OCI-M2 (cell line): Measurements from ENCODE around the gene PGAP3.

Source experiments
- DNase-seq: peaks from one replicate; lab custom pipeline; 2025; ENCODE audit not compliant: unreplicated experiment; lab: John Stamatoyannopoulos, UW

PGAP3 gene

GRCh38 chr17:39697961-39698360 is 10.1 kb upstream of the PGAP3 start:
- DNase-seq, result no peak

GRCh38 chr17:39696731-39697130 is 8.9 kb upstream of the PGAP3 start:
- DNase-seq, result no peak

GRCh38 chr17:39695089-39695474 is 7.2 kb upstream of the PGAP3 start:
- no peak for DNase-seq

GRCh38 chr17:39694593-39694992 is 6.7 kb upstream of the PGAP3 start:
- DNase-seq, result no peak

GRCh38 chr17:39688945-39689344 is 1.1 kb upstream of the PGAP3 start:
- DNase-seq, result no peak

- no peak for DNase-seq
Measured at GRCh38 chr17:39688475-39688835, 598 bp upstream of the PGAP3 start.

- no peak for DNase-seq
Measured at GRCh38 chr17:39687101-39687545, 734 bp downstream of the PGAP3 start.

- DNase-seq, result no peak
Measured at GRCh38 chr17:39684369-39685192, 3.3 kb downstream of the PGAP3 start.

GRCh38 chr17:39683295-39683939 is 4.4 kb downstream of the PGAP3 start:
- no peak for DNase-seq

- DNase-seq, result no peak
Measured at GRCh38 chr17:39679521-39680192, 8.2 kb downstream of the PGAP3 start.

- no peak for DNase-seq
Measured at GRCh38 chr17:39678340-39679116, 9.3 kb downstream of the PGAP3 start.

- no peak for DNase-seq
Measured at GRCh38 chr17:39677542-39678339, 10.1 kb downstream of the PGAP3 start.

- no peak for DNase-seq
Measured at GRCh38 chr17:39677072-39677471, 10.8 kb downstream of the PGAP3 start.

GRCh38 chr17:39676198-39676819 is 11.5 kb downstream of the PGAP3 start:
- DNase-seq, result no peak

GRCh38 chr17:39675390-39676082 is 12.3 kb downstream of the PGAP3 start:
- DNase-seq, result no peak

- DNase-seq, result no peak
Measured at GRCh38 chr17:39674702-39675389, 13.0 kb downstream of the PGAP3 start.

- no peak for DNase-seq
Measured at GRCh38 chr17:39674179-39674578, 13.7 kb downstream of the PGAP3 start.

- no peak for DNase-seq
Measured at GRCh38 chr17:39673335-39674081, 14.3 kb downstream of the PGAP3 start.
